Measurements from ENCODE around the gene SYT1.
"Not testable (repeated sequence)": the region's sequence is repeated elsewhere in the genome, so short reads cannot be mapped to it uniquely, and the experiment has no call there.

DNA sequence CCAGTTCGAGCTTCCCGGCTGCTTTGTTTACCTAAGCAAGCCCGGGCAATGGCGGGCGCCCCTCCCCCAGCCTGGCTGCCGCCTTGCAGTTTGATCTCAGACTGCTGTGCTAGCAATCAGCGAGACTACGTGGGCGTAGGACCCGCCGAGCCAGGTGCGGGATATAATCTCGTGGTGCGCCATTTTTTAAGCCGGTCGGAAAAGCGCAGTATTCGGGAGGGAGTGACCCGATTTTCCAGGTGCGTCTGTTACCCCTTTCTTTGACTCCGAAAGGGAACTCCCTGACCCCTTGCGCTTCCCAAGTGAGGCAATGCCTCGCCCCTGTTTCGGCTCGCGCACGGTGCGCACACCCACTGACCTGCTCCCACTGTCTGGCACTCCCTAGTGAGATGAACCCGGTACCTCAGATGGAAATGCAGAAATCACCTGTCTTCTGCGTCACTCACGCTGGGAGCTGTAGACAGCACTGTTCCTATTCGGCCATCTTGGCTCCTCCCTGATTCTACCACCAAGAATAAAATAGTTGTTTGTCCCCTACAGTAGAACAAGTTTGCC is 180.7 kb downstream of the SYT1 start:
- not testable (repeated sequence) for TF ChIP-seq CSDC2 (CRISPR knock-in tag; IDR thresholded peaks at IDR 0.05); ZFP3 (CRISPR knock-in tag; IDR thresholded peaks at IDR 0.05); ISL1 (CRISPR knock-in tag; IDR thresholded peaks at IDR 0.05); RARB (CRISPR knock-in tag; IDR thresholded peaks at IDR 0.05); ZC3H10 (CRISPR knock-in tag; IDR thresholded peaks at IDR 0.05); TOX (CRISPR knock-in tag; IDR thresholded peaks at IDR 0.05; ENCODE audit: borderline replicate concordance); ARNTL (CRISPR knock-in tag; IDR thresholded peaks at IDR 0.05; ENCODE audit: borderline replicate concordance, low read depth); SNAI2 (CRISPR knock-in tag; IDR thresholded peaks at IDR 0.05); ZNF565 (CRISPR knock-in tag; conservative IDR thresholded peaks at IDR 0.05; ENCODE audit: low read depth); TCF4 (CRISPR knock-in tag; IDR thresholded peaks at IDR 0.05; ENCODE audit: borderline replicate concordance)
- TF ChIP-seq, protein P1, sequence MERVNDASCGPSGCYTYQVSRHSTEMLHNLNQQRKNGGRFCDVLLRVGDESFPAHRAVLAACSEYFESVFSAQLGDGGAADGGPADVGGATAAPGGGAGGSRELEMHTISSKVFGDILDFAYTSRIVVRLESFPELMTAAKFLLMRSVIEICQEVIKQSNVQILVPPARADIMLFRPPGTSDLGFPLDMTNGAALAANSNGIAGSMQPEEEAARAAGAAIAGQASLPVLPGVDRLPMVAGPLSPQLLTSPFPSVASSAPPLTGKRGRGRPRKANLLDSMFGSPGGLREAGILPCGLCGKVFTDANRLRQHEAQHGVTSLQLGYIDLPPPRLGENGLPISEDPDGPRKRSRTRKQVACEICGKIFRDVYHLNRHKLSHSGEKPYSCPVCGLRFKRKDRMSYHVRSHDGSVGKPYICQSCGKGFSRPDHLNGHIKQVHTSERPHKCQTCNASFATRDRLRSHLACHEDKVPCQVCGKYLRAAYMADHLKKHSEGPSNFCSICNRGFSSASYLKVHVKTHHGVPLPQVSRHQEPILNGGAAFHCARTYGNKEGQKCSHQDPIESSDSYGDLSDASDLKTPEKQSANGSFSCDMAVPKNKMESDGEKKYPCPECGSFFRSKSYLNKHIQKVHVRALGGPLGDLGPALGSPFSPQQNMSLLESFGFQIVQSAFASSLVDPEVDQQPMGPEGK (CRISPR knock-in tag; IDR thresholded peaks at IDR 0.05; ENCODE audit: borderline replicate concordance): not testable (repeated sequence)

All from SK-N-SH treated with all-trans-retinoic acid at 6 μM for 48 hours (cell line).